ENCODE data around the gene EIF5A2.
"Not testable (repeated sequence)": the region's sequence is repeated elsewhere in the genome, so short reads cannot be mapped to it uniquely, and the experiment has no call there.

Gene EIF5A2

GRCh38 chr3:170897199-170897598 lies 11.2 kb downstream of the EIF5A2 start:
- not testable (repeated sequence) for DNase-seq (ENCODE audit: low read depth in 2 of 3, low spot score in 1 of 3)

GRCh38 chr3:170896781-170897180 lies 11.7 kb downstream of the EIF5A2 start:
- DNase-seq (ENCODE audit: low read depth in 2 of 3, low spot score in 1 of 3), result no peak

GRCh38 chr3:170896333-170896732 lies 12.1 kb downstream of the EIF5A2 start:
- DNase-seq (ENCODE audit: low read depth in 2 of 3, low spot score in 1 of 3), result not testable (repeated sequence)

GRCh38 chr3:170893895-170894294 lies 14.5 kb downstream of the EIF5A2 start:
- no peak for DNase-seq (ENCODE audit: low read depth in 2 of 3, low spot score in 1 of 3)

GRCh38 chr3:170889630-170890029 lies 18.8 kb downstream of the EIF5A2 start:
- no peak for DNase-seq (ENCODE audit: low read depth in 2 of 3, low spot score in 1 of 3)

- no peak for DNase-seq (ENCODE audit: low read depth in 2 of 3, low spot score in 1 of 3)
Observed at GRCh38 chr3:170889132-170889531, 19.3 kb downstream of the EIF5A2 start.

GRCh38 chr3:170884109-170884930 lies 24.1 kb downstream of the EIF5A2 start:
- DNase-seq (ENCODE audit: low read depth in 2 of 3, low spot score in 1 of 3), result not testable (repeated sequence)

- not testable (repeated sequence) for DNase-seq (ENCODE audit: low read depth in 2 of 3, low spot score in 1 of 3)
Observed at GRCh38 chr3:170878688-170879087, 29.7 kb downstream of the EIF5A2 start.

GRCh38 chr3:170877311-170877710 lies 31.1 kb downstream of the EIF5A2 start:
- DNase-seq (ENCODE audit: low read depth in 2 of 3, low spot score in 1 of 3), result not testable (repeated sequence)

GRCh38 chr3:170876537-170876936 lies 31.9 kb downstream of the EIF5A2 start:
- DNase-seq (ENCODE audit: low read depth in 2 of 3, low spot score in 1 of 3), result no peak

GRCh38 chr3:170869645-170870593 lies 38.5 kb downstream of the EIF5A2 start, which contains the start of gene RPL22L1:
Gene RPL22L1 (minus strand): TSS chr3:170870195. CDS start chr3:170870167, 28 bp downstream.
- DNase-seq (ENCODE audit: low read depth in 2 of 3, low spot score in 1 of 3), result peak; percentile 83 to 91 (median 89)

- DNase-seq (ENCODE audit: low read depth in 2 of 3, low spot score in 1 of 3), result no peak
Observed at GRCh38 chr3:170869239-170869590, 39.2 kb downstream of the EIF5A2 start.

- no peak for DNase-seq (ENCODE audit: low read depth in 2 of 3, low spot score in 1 of 3)
Observed at GRCh38 chr3:170868577-170869238, 39.7 kb downstream of the EIF5A2 start.

- DNase-seq (ENCODE audit: low read depth in 2 of 3, low spot score in 1 of 3), result no peak
Observed at GRCh38 chr3:170867143-170867937, 41.1 kb downstream of the EIF5A2 start.

GRCh38 chr3:170866499-170866898 lies 41.9 kb downstream of the EIF5A2 start:
- no peak for DNase-seq (ENCODE audit: low read depth in 2 of 3, low spot score in 1 of 3)

GRCh38 chr3:170865209-170866094 lies 43.0 kb downstream of the EIF5A2 start:
- no peak for DNase-seq (ENCODE audit: low read depth in 2 of 3, low spot score in 1 of 3)

GRCh38 chr3:170864525-170865208 lies 43.8 kb downstream of the EIF5A2 start:
- DNase-seq (ENCODE audit: low read depth in 2 of 3, low spot score in 1 of 3), result no peak

- no peak for DNase-seq (ENCODE audit: low read depth in 2 of 3, low spot score in 1 of 3)
Observed at GRCh38 chr3:170863816-170864215, 44.6 kb downstream of the EIF5A2 start.
